ENCODE measurements around the gene NUP93. TPM values are rescaled to one million over a fixed set of nuclear protein-coding genes. Genes with fewer than 3 reads are reported as not detected.

Gene NUP93
- total and polyA plus RNA-seq, 9 of the 15 experiments (the other 6 are each of a cell fraction or from before 2014, with no cell fraction given) = 92.0 to 162 (median 121) TPM

GRCh38 chr16:56741399-56741798, 11.5 kb downstream of the NUP93 start (continued):
- TF ChIP-seq HMBOX1 (IDR thresholded peaks at IDR 0.05) (no peak), ETS1 (conservative IDR thresholded peaks at IDR 0.05; ENCODE audit: control insufficient read depth, low read depth, low read length) (no peak), NCOA6 (IDR thresholded peaks at IDR 0.05) (no peak), FUS (optimal IDR thresholded peaks at IDR 0.05; ENCODE audit: low read depth, low read length) (no peak), GTF2A2 (tag; IDR thresholded peaks at IDR 0.05) (no peak), ZNF263 (CRISPR knock-in tag; IDR thresholded peaks at IDR 0.05; ENCODE audit: borderline replicate concordance) (no peak)

GRCh38 chr16:56742030-56742984, 12.4 kb downstream of the NUP93 start:
- peaks cover 3% of the 10 kb centered on the region for H3K9me1 ChIP-seq (ENCODE audit: control insufficient read depth, insufficient read depth, low read length)
- H3K36me3 ChIP-seq (ENCODE audit: control insufficient read depth, insufficient read depth, low read length) = no peaks in the 10 kb centered on the region; the same call in 2 of the 3 replicates
- 53% methylated on average over 5 of the region's 5 CpGs for WGBS (ENCODE audit: insufficient coverage, low coverage, missing lambda C conversion rate)
- H3K9ac ChIP-seq (ENCODE audit: insufficient read depth in 1 of 2, low read depth in 2 of 2, low read length in 2 of 2) = no peak overlapping the region
- H3K4me1 ChIP-seq (replicated peaks in 1 of 2; ENCODE audit: control insufficient read depth in 2 of 2, insufficient read depth in 2 of 2, low read length in 2 of 2) = peaks cover 11 to 29% of the 10 kb centered on the region in 2 experiments; a peak in 4 of 5 replicates
- DNase-seq (ENCODE audit: extremely low read depth in 1 of 4, low spot score in 3 of 4) = peak in 1 of 4 experiments; percentile 25
- ChIA-PET CTCF (ENCODE audit: low intra/inter-chr PET ratio) (no interaction called here), POLR2A (interaction anchor here (1.0 to 2.6 kb wide), 2 partner anchors 9 to 20 kb away, joined by 3 to 9 read pairs; no protein-coding TSS in a partner anchor)
- FAIRE-seq = no peak
- intact Hi-C loops (cut with micrococcal nuclease) (no loop called here), in situ Hi-C loops (cut with MboI) (no loop called here)
- H2AFZ ChIP-seq (ENCODE audit: low read depth, low read length) = no peak overlapping the region
- no peak overlapping the region for H3K4me2 ChIP-seq (ENCODE audit: insufficient read depth, low read length)
- H3K4me3 ChIP-seq = no peak overlapping the region
- peak; percentile 42; the same call in 1 of the 3 replicates for ATAC-seq
- H3K27ac ChIP-seq (ENCODE audit: extremely low read depth, low read depth, low read length) = peak overlapping the region; percentile 48; the same call in 1 of the 3 replicates
- BruUV-seq (replicated peaks) = no TSS peak
- peaks cover 19% of the 10 kb centered on the region; the same call in 1 of the 2 replicates for H4K20me1 ChIP-seq (replicated peaks; ENCODE audit: control insufficient read depth, insufficient read depth, low read length)
- no peaks in the 10 kb centered on the region for H3K27me3 ChIP-seq (ENCODE audit: control insufficient read depth in 2 of 2, insufficient read depth in 2 of 2, low read length in 2 of 2)
- no peaks in the 10 kb centered on the region for H3K9me3 ChIP-seq (replicated peaks; ENCODE audit: control insufficient read depth, insufficient read depth, low read depth, low read length)
- TF ChIP-seq ARNT (IDR thresholded peaks at IDR 0.05) (0 out of 4 replicates have a peak, but pooled peaks of 1 of the 2 experiments have one; percentile 37), ATF3 (IDR thresholded peaks at IDR 0.05) (0 out of 2 replicates have a peak, but pooled peaks have one; percentile 18), ATF3 (CRISPR knock-in tag; conservative IDR thresholded peaks at IDR 0.05) (no peak), FOSL1 (tag; conservative IDR thresholded peaks at IDR 0.05) (peak; percentile 36; the same call in 1 of the 2 replicates), KAT7 (CRISPR knock-in tag; IDR thresholded peaks at IDR 0.05; ENCODE audit: borderline replicate concordance) (no peak), CREM (IDR thresholded peaks at IDR 0.05; ENCODE audit: low read depth) (no peak)
- H3K79me2 ChIP-seq (ENCODE audit: control insufficient read depth, insufficient read depth, low read length) = peaks cover 74% of the 10 kb centered on the region

All from K562 (cell line).